HepG2 (cell line): ENCODE measurements around the gene ZC3H18. TPM values are rescaled to one million over a fixed set of nuclear protein-coding genes. Genes with fewer than 3 reads are reported as not detected.
A peak's percentile ranks its signal among the peaks of the same experiment; 100 is the strongest.

Experiments
- CTCF ChIP-seq: sonication (generic); formaldehyde crosslinking; IDR thresholded peaks from 2 replicates; pipeline ENCODE4 v1.5.0; 2020; ENCODE audit warnings: mild to moderate bottlenecking, missing genetic modification reagents, moderate library complexity
- ESRRA ChIP-seq: sonication (generic); formaldehyde crosslinking; IDR thresholded peaks from 2 replicates; pipeline ENCODE4 v1.5.1; 2020; ENCODE audit warnings: mild to moderate bottlenecking, low read depth, missing genetic modification reagents
- FOSL2 ChIP-seq: sonication (generic); formaldehyde crosslinking; IDR thresholded peaks from 2 replicates; pipeline ENCODE4 v1.4.0; 2020; ENCODE audit warnings: missing genetic modification reagents
- HNF4A ChIP-seq: sonication (generic); formaldehyde crosslinking; IDR thresholded peaks from 2 replicates; pipeline ENCODE4 v1.4.0; 2020; ENCODE audit warnings: missing genetic modification reagents
- KLF9 ChIP-seq: IDR thresholded peaks from 2 replicates; pipeline ENCODE4 v1.6.1; 2016; ENCODE audit warnings: low read depth
- MLLT10 ChIP-seq: sonication (generic); formaldehyde crosslinking; IDR thresholded peaks from 2 replicates; pipeline ENCODE4 v1.4.0; 2020; ENCODE audit warnings: missing genetic modification reagents
- MTF2 ChIP-seq: sonication (generic); formaldehyde crosslinking; IDR thresholded peaks from 2 replicates; pipeline ENCODE4 v1.5.0; 2020; ENCODE audit warnings: missing genetic modification reagents, borderline replicate concordance
- NAIF1 ChIP-seq: sonication (generic); formaldehyde crosslinking; IDR thresholded peaks from 2 replicates; pipeline ENCODE4 v1.5.0; 2020; ENCODE audit warnings: mild to moderate bottlenecking, missing genetic modification reagents, borderline replicate concordance
- PAXIP1 ChIP-seq: sonication (generic); formaldehyde crosslinking; conservative IDR thresholded peaks from 2 replicates; pipeline ENCODE4 v1.4.0; 2020; ENCODE audit warnings: mild to moderate bottlenecking, missing genetic modification reagents, moderate library complexity
- SIN3A ChIP-seq: IDR thresholded peaks from 2 replicates; pipeline ENCODE4 v1.6.1; 2011; ENCODE audit warnings: low read depth, mild to moderate bottlenecking, control low read depth, low read length, borderline replicate concordance
- SMAD1 ChIP-seq: sonication (generic); formaldehyde crosslinking; IDR thresholded peaks from 2 replicates; pipeline ENCODE4 v1.4.0; 2020; ENCODE audit warnings: missing genetic modification reagents, low read depth, mild to moderate bottlenecking, borderline replicate concordance
- SNAI1 ChIP-seq: sonication (generic); formaldehyde crosslinking; IDR thresholded peaks from 2 replicates; pipeline ENCODE4 v1.5.0; 2020; ENCODE audit warnings: mild to moderate bottlenecking, missing genetic modification reagents, borderline replicate concordance
- ZNF34 ChIP-seq: sonication (generic); formaldehyde crosslinking; IDR thresholded peaks from 2 replicates; pipeline ENCODE4 v1.4.0; 2020; ENCODE audit warnings: mild to moderate bottlenecking, missing genetic modification reagents, borderline replicate concordance
- ZNF552 ChIP-seq: sonication (generic); formaldehyde crosslinking; IDR thresholded peaks from 2 replicates; pipeline ENCODE4 v1.9.0; 2022; ENCODE audit warnings: missing genetic modification reagents, mild to moderate bottlenecking, borderline replicate concordance
- ZNF639 ChIP-seq: conservative IDR thresholded peaks from 2 replicates; pipeline ENCODE4 v1.6.1; 2018; ENCODE audit warnings: missing genetic modification reagents
- ZNF674 ChIP-seq: sonication (generic); formaldehyde crosslinking; IDR thresholded peaks from 2 replicates; pipeline ENCODE4 v1.5.0; 2020; ENCODE audit warnings: low read depth, mild to moderate bottlenecking, missing genetic modification reagents
- polyA plus RNA-seq, 8 experiments: library from polyadenylated mRNA; depleted of rRNA in 3 of 8; stranded (reverse) in 7 of 8; unstranded in 1 of 8; fragments of >200 nt; fragmentation: Illumina TruSeq in 4 of 8; extraction: Trizol in 4 of 8; gene quantifications; 2 replicates each; pipeline versions ENCODE4 v1.2.1 to v1.2.3, GENCODE V29; 2011 to 2016; ENCODE audit warnings: low read depth in 4 of 8, missing spikeins in 1 of 8, mixed read lengths in 1 of 8; ENCODE audit not compliant: insufficient read depth in 1 of 8
- total RNA-seq, 5 experiments: library from RNA; depleted of rRNA; stranded (reverse); fragments of >200 nt; fragmentation: Illumina TruSeq; extraction: Trizol; gene quantifications; 2 replicates each; pipeline ENCODE4 v1.2.3, GENCODE V29; 2016; ENCODE audit warnings: low read depth in 1 of 5
- TF ChIP-seq, protein P1 (sequence below): sonication (generic); formaldehyde crosslinking; IDR thresholded peaks from 2 replicates; pipeline ENCODE4 v1.4.0; 2020; ENCODE audit warnings: missing genetic modification reagents, mild to moderate bottlenecking, borderline replicate concordance
- TF ChIP-seq, protein P2 (sequence below): IDR thresholded peaks from 2 replicates; pipeline ENCODE4 v1.6.1; 2018; ENCODE audit warnings: missing genetic modification reagents, mild to moderate bottlenecking, missing compliant biosample characterization

The ZC3H18 gene
- total and polyA plus RNA-seq, 2 of the 13 experiments (the other 11 are each of a cell fraction or from before 2014, with no cell fraction given), result 11.2 to 27.4 TPM

- TF ChIP-seq CTCF (CRISPR knock-in tag) (peak; percentile 84), ESRRA (peak; percentile 61; the same call in 1 of the 2 replicates), SNAI1 (CRISPR knock-in tag) (no peak), HNF4A (CRISPR knock-in tag) (peak; percentile 96), ZNF34 (0 out of 2 replicates have a peak, but pooled peaks have one; percentile 32), SMAD1 (CRISPR knock-in tag) (peak; percentile 67; the same call in 1 of the 2 replicates), KLF9 (CRISPR knock-in tag) (no peak), MLLT10 (no peak), ZNF639 (CRISPR knock-in tag) (no peak), ZNF552 (CRISPR knock-in tag) (no peak), PAXIP1 (CRISPR knock-in tag) (peak; percentile 36; the same call in 1 of the 2 replicates), SIN3A (0 out of 2 replicates have a peak, but pooled peaks have one; percentile 56), ZNF674 (CRISPR knock-in tag) (no peak), FOSL2 (CRISPR knock-in tag) (peak; percentile 4; the same call in 1 of the 2 replicates), MTF2 (CRISPR knock-in tag) (peak; percentile 45; the same call in 1 of the 2 replicates), NAIF1 (CRISPR knock-in tag) (no peak)
- TF ChIP-seq, protein P1, sequence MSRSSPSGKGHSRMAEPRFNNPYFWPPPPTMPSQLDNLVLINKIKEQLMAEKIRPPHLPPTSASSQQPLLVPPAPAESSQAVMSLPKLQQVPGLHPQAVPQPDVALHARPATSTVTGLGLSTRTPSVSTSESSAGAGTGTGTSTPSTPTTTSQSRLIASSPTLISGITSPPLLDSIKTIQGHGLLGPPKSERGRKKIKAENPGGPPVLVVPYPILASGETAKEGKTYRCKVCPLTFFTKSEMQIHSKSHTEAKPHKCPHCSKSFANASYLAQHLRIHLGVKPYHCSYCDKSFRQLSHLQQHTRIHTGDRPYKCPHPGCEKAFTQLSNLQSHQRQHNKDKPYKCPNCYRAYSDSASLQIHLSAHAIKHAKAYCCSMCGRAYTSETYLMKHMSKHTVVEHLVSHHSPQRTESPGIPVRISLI (CRISPR knock-in tag), result peak; percentile 64; the same call in 1 of the 2 replicates
- TF ChIP-seq, protein P2, sequence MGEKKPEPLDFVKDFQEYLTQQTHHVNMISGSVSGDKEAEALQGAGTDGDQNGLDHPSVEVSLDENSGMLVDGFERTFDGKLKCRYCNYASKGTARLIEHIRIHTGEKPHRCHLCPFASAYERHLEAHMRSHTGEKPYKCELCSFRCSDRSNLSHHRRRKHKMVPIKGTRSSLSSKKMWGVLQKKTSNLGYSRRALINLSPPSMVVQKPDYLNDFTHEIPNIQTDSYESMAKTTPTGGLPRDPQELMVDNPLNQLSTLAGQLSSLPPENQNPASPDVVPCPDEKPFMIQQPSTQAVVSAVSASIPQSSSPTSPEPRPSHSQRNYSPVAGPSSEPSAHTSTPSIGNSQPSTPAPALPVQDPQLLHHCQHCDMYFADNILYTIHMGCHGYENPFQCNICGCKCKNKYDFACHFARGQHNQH, result 0 out of 2 replicates have a peak, but pooled peaks have one; percentile 43
Measured at GRCh38 chr16:88558457-88559442, 11.5 kb upstream of the ZC3H18 start (continued).
